Measurements from ENCODE around the gene PPFIBP2.

GRCh38 chr11:7534042-7534378 lies 20.2 kb downstream of the PPFIBP2 start:
- no peak for TF ChIP-seq CTCF (IDR thresholded peaks at IDR 0.05)
- TF ChIP-seq EZH2 (IDR thresholded peaks at IDR 0.05) = no peak

All from neural progenitor cell (in vitro differentiated cells).